SK-N-SH treated with all-trans-retinoic acid at 6 μM for 48 hours (cell line): ENCODE data around the gene RNF144A.

Source experiments
- ATAC-seq: fragments of 200-7000 bp; cut with Tn5 transposase; 3 replicates; pipeline ENCODE4 v1.9.1; 2020; ENCODE audit warnings: mild to moderate bottlenecking, moderate library complexity
- ARNTL ChIP-seq: fragments of 450-650 bp; formaldehyde crosslinking; IDR thresholded peaks from 2 replicates; pipeline ENCODE4 v1.5.0; 2020; ENCODE audit warnings: low read depth, mild to moderate bottlenecking, moderate library complexity, borderline replicate concordance
- BACH2 ChIP-seq: fragments of 250-450 bp; sonication (Bioruptor Pico); IDR thresholded peaks from 2 replicates; pipeline ENCODE4 v1.9.0; 2021; ENCODE audit warnings: mild to moderate bottlenecking, borderline replicate concordance
- CSDC2 ChIP-seq: fragments of 250-450 bp; sonication (Bioruptor Pico); IDR thresholded peaks from 2 replicates; pipeline ENCODE4 v1.5.0; 2020; ENCODE audit warnings: mild to moderate bottlenecking, moderate library complexity
- ESRRG ChIP-seq: fragments of 250-450 bp; sonication (Bioruptor Pico); IDR thresholded peaks from 2 replicates; pipeline ENCODE4 v1.6.1; 2021; ENCODE audit warnings: mild to moderate bottlenecking
- GLIS3 ChIP-seq: fragments of 250-450 bp; sonication (Bioruptor Pico); IDR thresholded peaks from 2 replicates; pipeline ENCODE4 v1.5.0; 2020; ENCODE audit warnings: mild to moderate bottlenecking, moderate library complexity
- ISL1 ChIP-seq: fragments of 250-450 bp; sonication (Bioruptor Pico); IDR thresholded peaks from 2 replicates; pipeline ENCODE4 v2.1.2; 2022; ENCODE audit warnings: mild to moderate bottlenecking, moderate library complexity
- OSR1 ChIP-seq: fragments of 250-450 bp; sonication (Bioruptor Pico); IDR thresholded peaks from 2 replicates; pipeline ENCODE4 v1.8.0; 2022; ENCODE audit warnings: moderate library complexity, mild to moderate bottlenecking, inconsistent platforms
- PPARA ChIP-seq: fragments of 250-450 bp; sonication (Bioruptor Pico); IDR thresholded peaks from 2 replicates; pipeline ENCODE4 v1.5.0; 2020; ENCODE audit warnings: mild to moderate bottlenecking, borderline replicate concordance
- RARB ChIP-seq: fragments of 250-450 bp; sonication (Bioruptor Pico); IDR thresholded peaks from 2 replicates; pipeline ENCODE4 v1.8.0; 2021; ENCODE audit warnings: mild to moderate bottlenecking, moderate library complexity
- SNAI2 ChIP-seq: fragments of 250-450 bp; sonication (Bioruptor Pico); IDR thresholded peaks from 2 replicates; pipeline ENCODE4 v1.5.0; 2020; ENCODE audit warnings: mild to moderate bottlenecking, moderate library complexity
- TCF4 ChIP-seq: fragments of 250-450 bp; sonication (Bioruptor Pico); IDR thresholded peaks from 2 replicates; pipeline ENCODE4 v1.8.0; 2021; ENCODE audit warnings: mild to moderate bottlenecking, moderate library complexity, borderline replicate concordance
- TOX ChIP-seq: fragments of 250-450 bp; sonication (Bioruptor Pico); IDR thresholded peaks from 2 replicates; pipeline ENCODE4 v1.8.0; 2021; ENCODE audit warnings: mild to moderate bottlenecking, moderate library complexity, borderline replicate concordance
- ZC3H10 ChIP-seq: fragments of 250-450 bp; sonication (Bioruptor Pico); IDR thresholded peaks from 2 replicates; pipeline ENCODE4 v1.5.1; 2021; ENCODE audit warnings: mild to moderate bottlenecking, moderate library complexity
- ZFP3 ChIP-seq: fragments of 250-450 bp; sonication (Bioruptor Pico); IDR thresholded peaks from 2 replicates; pipeline ENCODE4 v1.5.0; 2020; ENCODE audit warnings: mild to moderate bottlenecking, moderate library complexity
- ZFP30 ChIP-seq: fragments of 450-650 bp; formaldehyde crosslinking; IDR thresholded peaks from 2 replicates; pipeline ENCODE4 v1.5.0; 2022; ENCODE audit warnings: mild to moderate bottlenecking, moderate library complexity
- ZNF565 ChIP-seq: fragments of 450-650 bp; formaldehyde crosslinking; conservative IDR thresholded peaks from 2 replicates; pipeline ENCODE4 v1.5.0; 2020; ENCODE audit warnings: low read depth, mild to moderate bottlenecking, moderate library complexity
- ZNF70 ChIP-seq: fragments of 450-650 bp; formaldehyde crosslinking; IDR thresholded peaks from 2 replicates; pipeline ENCODE4 v1.5.0; 2020; ENCODE audit warnings: mild to moderate bottlenecking, moderate library complexity
- ZNF8 ChIP-seq: fragments of 450-650 bp; formaldehyde crosslinking; IDR thresholded peaks from 2 replicates; pipeline ENCODE4 v1.5.0; 2020; ENCODE audit warnings: mild to moderate bottlenecking, moderate library complexity
- TF ChIP-seq, protein P1 (sequence below): fragments of 250-450 bp; sonication (Bioruptor Pico); IDR thresholded peaks from 2 replicates; pipeline ENCODE4 v1.8.0; 2021; ENCODE audit warnings: low read depth, mild to moderate bottlenecking, moderate library complexity, borderline replicate concordance
- TF ChIP-seq, protein P2 (sequence below): fragments of 250-450 bp; sonication (Bioruptor Pico); IDR thresholded peaks from 2 replicates; pipeline ENCODE4 v1.5.1; 2020; ENCODE audit warnings: low read depth, mild to moderate bottlenecking, moderate library complexity
- TF ChIP-seq, protein P3 (sequence below): fragments of 250-450 bp; sonication (Bioruptor Pico); IDR thresholded peaks from 2 replicates; pipeline ENCODE4 v1.5.0; 2020; ENCODE audit warnings: mild to moderate bottlenecking, moderate library complexity
- TF ChIP-seq, protein P4 (sequence below): fragments of 250-450 bp; sonication (Bioruptor Pico); IDR thresholded peaks from 2 replicates; pipeline ENCODE4 v1.5.1; 2021; ENCODE audit warnings: mild to moderate bottlenecking, moderate library complexity
- TF ChIP-seq, protein P5 (sequence below): fragments of 250-450 bp; sonication (Bioruptor Pico); IDR thresholded peaks from 2 replicates; pipeline ENCODE4 v1.8.0; 2020; ENCODE audit warnings: mild to moderate bottlenecking, moderate library complexity, borderline replicate concordance

RNF144A gene

DNA sequence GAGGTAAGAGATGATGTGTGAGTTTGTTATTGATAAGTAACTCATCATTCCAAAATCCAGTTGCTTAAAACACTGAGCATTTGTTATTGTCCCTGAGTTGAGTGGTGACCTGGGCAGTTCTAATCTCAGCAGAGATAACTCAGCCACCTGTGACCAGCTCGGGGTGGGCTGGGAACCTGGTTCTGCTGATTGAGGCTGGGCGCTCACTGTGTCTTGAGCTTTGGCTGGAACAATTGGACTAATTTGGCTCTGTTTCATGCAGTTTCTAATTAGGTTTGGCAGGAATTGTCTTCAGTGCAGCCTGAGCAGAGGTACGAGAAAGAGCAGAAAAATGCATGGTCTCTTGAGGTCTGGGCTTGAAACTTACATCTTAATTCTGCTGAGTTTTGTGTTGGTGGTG is 144.7 kb downstream of the RNF144A start (continued):
- TF ChIP-seq, protein P1, sequence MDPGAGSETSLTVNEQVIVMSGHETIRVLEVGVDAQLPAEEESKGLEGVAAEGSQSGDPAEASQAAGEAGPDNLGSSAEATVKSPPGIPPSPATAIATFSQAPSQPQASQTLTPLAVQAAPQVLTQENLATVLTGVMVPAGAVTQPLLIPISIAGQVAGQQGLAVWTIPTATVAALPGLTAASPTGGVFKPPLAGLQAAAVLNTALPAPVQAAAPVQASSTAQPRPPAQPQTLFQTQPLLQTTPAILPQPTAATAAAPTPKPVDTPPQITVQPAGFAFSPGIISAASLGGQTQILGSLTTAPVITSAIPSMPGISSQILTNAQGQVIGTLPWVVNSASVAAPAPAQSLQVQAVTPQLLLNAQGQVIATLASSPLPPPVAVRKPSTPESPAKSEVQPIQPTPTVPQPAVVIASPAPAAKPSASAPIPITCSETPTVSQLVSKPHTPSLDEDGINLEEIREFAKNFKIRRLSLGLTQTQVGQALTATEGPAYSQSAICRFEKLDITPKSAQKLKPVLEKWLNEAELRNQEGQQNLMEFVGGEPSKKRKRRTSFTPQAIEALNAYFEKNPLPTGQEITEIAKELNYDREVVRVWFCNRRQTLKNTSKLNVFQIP = no peak
- TF ChIP-seq ZFP3 (CRISPR knock-in tag) (no peak), CSDC2 (CRISPR knock-in tag) (no peak), OSR1 (CRISPR knock-in tag) (no peak), ZFP30 (CRISPR knock-in tag) (no peak), ISL1 (CRISPR knock-in tag) (no peak), SNAI2 (peak; percentile 14; the same call in 1 of the 2 replicates)
- TF ChIP-seq, protein P2, sequence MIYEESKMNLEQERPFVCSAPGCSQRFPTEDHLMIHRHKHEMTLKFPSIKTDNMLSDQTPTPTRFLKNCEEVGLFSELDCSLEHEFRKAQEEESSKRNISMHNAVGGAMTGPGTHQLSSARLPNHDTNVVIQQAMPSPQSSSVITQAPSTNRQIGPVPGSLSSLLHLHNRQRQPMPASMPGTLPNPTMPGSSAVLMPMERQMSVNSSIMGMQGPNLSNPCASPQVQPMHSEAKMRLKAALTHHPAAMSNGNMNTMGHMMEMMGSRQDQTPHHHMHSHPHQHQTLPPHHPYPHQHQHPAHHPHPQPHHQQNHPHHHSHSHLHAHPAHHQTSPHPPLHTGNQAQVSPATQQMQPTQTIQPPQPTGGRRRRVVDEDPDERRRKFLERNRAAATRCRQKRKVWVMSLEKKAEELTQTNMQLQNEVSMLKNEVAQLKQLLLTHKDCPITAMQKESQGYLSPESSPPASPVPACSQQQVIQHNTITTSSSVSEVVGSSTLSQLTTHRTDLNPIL (CRISPR knock-in tag) = no peak

DNA sequence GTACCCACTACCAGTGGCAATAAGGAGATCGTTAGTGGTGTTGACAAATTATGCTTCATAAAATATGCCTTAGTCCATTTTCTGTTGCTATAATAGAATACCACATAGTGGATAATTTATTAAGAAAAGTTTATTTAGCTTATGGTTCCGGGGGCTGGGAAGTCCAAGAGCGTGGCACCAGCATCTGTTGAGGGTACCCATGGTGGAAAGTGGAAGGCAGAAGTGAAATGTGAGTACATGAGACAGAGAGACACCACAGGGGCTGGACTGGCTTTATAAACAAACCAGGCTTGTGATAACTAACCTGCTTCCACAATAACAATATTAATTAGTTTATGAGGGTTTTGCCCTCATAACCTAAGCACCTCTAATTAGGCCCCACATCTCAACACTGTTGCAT is 146.6 kb downstream of the RNF144A start:
- TF ChIP-seq ZFP30 (CRISPR knock-in tag) (no peak), ZFP3 (CRISPR knock-in tag) (no peak), ZNF70 (CRISPR knock-in tag) (no peak), ESRRG (no peak), PPARA (CRISPR knock-in tag) (no peak), ZNF565 (no peak), GLIS3 (CRISPR knock-in tag) (no peak), TOX (CRISPR knock-in tag) (no peak), BACH2 (no peak), ZC3H10 (CRISPR knock-in tag) (no peak), SNAI2 (no peak), TCF4 (no peak), ISL1 (CRISPR knock-in tag) (no peak), ZNF8 (CRISPR knock-in tag) (no peak)
- TF ChIP-seq, protein P3, sequence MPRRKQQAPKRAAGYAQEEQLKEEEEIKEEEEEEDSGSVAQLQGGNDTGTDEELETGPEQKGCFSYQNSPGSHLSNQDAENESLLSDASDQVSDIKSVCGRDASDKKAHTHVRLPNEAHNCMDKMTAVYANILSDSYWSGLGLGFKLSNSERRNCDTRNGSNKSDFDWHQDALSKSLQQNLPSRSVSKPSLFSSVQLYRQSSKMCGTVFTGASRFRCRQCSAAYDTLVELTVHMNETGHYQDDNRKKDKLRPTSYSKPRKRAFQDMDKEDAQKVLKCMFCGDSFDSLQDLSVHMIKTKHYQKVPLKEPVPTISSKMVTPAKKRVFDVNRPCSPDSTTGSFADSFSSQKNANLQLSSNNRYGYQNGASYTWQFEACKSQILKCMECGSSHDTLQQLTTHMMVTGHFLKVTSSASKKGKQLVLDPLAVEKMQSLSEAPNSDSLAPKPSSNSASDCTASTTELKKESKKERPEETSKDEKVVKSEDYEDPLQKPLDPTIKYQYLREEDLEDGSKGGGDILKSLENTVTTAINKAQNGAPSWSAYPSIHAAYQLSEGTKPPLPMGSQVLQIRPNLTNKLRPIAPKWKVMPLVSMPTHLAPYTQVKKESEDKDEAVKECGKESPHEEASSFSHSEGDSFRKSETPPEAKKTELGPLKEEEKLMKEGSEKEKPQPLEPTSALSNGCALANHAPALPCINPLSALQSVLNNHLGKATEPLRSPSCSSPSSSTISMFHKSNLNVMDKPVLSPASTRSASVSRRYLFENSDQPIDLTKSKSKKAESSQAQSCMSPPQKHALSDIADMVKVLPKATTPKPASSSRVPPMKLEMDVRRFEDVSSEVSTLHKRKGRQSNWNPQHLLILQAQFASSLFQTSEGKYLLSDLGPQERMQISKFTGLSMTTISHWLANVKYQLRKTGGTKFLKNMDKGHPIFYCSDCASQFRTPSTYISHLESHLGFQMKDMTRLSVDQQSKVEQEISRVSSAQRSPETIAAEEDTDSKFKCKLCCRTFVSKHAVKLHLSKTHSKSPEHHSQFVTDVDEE = no peak
- no peak for ATAC-seq

DNA sequence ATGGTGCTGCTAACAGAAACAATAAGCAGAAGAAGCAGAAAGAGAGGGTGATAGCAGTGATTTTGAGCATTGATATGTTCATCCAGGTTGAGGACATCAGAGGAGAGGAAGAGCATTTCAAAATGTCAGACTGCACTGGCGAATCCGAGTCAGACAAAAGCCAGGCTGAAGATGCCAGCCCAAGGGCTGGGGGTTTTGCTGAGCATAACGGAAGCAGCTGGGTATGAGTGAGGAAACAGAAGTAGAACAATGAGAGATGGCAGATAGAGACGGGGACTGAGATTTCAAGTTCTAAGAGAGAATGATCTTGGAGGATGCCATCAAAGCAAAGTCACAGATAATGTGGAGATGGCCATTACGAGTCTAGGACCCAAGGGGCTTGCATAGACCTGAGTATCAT is 151.2 kb downstream of the RNF144A start:
- TF ChIP-seq, protein P1 = no peak
- TF ChIP-seq ESRRG (no peak), ZNF70 (CRISPR knock-in tag) (no peak), CSDC2 (CRISPR knock-in tag) (no peak), ZFP3 (CRISPR knock-in tag) (no peak), OSR1 (CRISPR knock-in tag) (no peak), RARB (CRISPR knock-in tag) (no peak), ISL1 (CRISPR knock-in tag) (no peak), ZFP30 (CRISPR knock-in tag) (no peak), ARNTL (CRISPR knock-in tag) (no peak), TCF4 (no peak), GLIS3 (CRISPR knock-in tag) (no peak), ZC3H10 (CRISPR knock-in tag) (no peak), SNAI2 (no peak), PPARA (CRISPR knock-in tag) (no peak)
- TF ChIP-seq, protein P4, sequence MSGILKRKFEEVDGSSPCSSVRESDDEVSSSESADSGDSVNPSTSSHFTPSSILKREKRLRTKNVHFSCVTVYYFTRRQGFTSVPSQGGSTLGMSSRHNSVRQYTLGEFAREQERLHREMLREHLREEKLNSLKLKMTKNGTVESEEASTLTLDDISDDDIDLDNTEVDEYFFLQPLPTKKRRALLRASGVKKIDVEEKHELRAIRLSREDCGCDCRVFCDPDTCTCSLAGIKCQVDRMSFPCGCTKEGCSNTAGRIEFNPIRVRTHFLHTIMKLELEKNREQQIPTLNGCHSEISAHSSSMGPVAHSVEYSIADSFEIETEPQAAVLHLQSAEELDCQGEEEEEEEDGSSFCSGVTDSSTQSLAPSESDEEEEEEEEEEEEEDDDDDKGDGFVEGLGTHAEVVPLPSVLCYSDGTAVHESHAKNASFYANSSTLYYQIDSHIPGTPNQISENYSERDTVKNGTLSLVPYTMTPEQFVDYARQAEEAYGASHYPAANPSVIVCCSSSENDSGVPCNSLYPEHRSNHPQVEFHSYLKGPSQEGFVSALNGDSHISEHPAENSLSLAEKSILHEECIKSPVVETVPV (CRISPR knock-in tag) = no peak
- TF ChIP-seq, protein P2 (CRISPR knock-in tag) = no peak
- TF ChIP-seq, protein P5, sequence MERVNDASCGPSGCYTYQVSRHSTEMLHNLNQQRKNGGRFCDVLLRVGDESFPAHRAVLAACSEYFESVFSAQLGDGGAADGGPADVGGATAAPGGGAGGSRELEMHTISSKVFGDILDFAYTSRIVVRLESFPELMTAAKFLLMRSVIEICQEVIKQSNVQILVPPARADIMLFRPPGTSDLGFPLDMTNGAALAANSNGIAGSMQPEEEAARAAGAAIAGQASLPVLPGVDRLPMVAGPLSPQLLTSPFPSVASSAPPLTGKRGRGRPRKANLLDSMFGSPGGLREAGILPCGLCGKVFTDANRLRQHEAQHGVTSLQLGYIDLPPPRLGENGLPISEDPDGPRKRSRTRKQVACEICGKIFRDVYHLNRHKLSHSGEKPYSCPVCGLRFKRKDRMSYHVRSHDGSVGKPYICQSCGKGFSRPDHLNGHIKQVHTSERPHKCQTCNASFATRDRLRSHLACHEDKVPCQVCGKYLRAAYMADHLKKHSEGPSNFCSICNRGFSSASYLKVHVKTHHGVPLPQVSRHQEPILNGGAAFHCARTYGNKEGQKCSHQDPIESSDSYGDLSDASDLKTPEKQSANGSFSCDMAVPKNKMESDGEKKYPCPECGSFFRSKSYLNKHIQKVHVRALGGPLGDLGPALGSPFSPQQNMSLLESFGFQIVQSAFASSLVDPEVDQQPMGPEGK (CRISPR knock-in tag) = no peak
- no peak for ATAC-seq
